SK-N-SH treated with all-trans-retinoic acid at 6 μM for 48 hours (cell line): Measurements from ENCODE around the gene ADAMTSL3.

ENCODE experiments used
- ATAC-seq: fragments of 200-7000 bp; cut with Tn5 transposase; 3 replicates; pipeline ENCODE4 v1.9.1; 2020; ENCODE audit warnings: mild to moderate bottlenecking, moderate library complexity
- ARNTL ChIP-seq: fragments of 450-650 bp; formaldehyde crosslinking; IDR thresholded peaks from 2 replicates; pipeline ENCODE4 v1.5.0; 2020; ENCODE audit warnings: low read depth, mild to moderate bottlenecking, moderate library complexity, borderline replicate concordance
- BACH2 ChIP-seq: fragments of 250-450 bp; sonication (Bioruptor Pico); IDR thresholded peaks from 2 replicates; pipeline ENCODE4 v1.9.0; 2021; ENCODE audit warnings: mild to moderate bottlenecking, borderline replicate concordance
- CREB5 ChIP-seq: fragments of 250-450 bp; sonication (Bioruptor Pico); IDR thresholded peaks from 2 replicates; pipeline ENCODE4 v1.5.1; 2020; ENCODE audit warnings: low read depth, mild to moderate bottlenecking, moderate library complexity
- CSRNP3 ChIP-seq: fragments of 250-450 bp; sonication (Bioruptor Pico); IDR thresholded peaks from 2 replicates; pipeline ENCODE4 v1.5.1; 2021; ENCODE audit warnings: mild to moderate bottlenecking, moderate library complexity
- ESRRG ChIP-seq: fragments of 250-450 bp; sonication (Bioruptor Pico); IDR thresholded peaks from 2 replicates; pipeline ENCODE4 v1.6.1; 2021; ENCODE audit warnings: mild to moderate bottlenecking
- GLIS3 ChIP-seq: fragments of 250-450 bp; sonication (Bioruptor Pico); IDR thresholded peaks from 2 replicates; pipeline ENCODE4 v1.5.0; 2020; ENCODE audit warnings: mild to moderate bottlenecking, moderate library complexity
- ISL1 ChIP-seq: fragments of 250-450 bp; sonication (Bioruptor Pico); IDR thresholded peaks from 2 replicates; pipeline ENCODE4 v2.1.2; 2022; ENCODE audit warnings: mild to moderate bottlenecking, moderate library complexity
- OSR1 ChIP-seq: fragments of 250-450 bp; sonication (Bioruptor Pico); IDR thresholded peaks from 2 replicates; pipeline ENCODE4 v1.8.0; 2022; ENCODE audit warnings: moderate library complexity, mild to moderate bottlenecking, inconsistent platforms
- PATZ1 ChIP-seq: fragments of 250-450 bp; sonication (Bioruptor Pico); IDR thresholded peaks from 2 replicates; pipeline ENCODE4 v1.8.0; 2020; ENCODE audit warnings: mild to moderate bottlenecking, moderate library complexity, borderline replicate concordance
- RARB ChIP-seq: fragments of 250-450 bp; sonication (Bioruptor Pico); IDR thresholded peaks from 2 replicates; pipeline ENCODE4 v1.8.0; 2021; ENCODE audit warnings: mild to moderate bottlenecking, moderate library complexity
- SNAI2 ChIP-seq: fragments of 250-450 bp; sonication (Bioruptor Pico); IDR thresholded peaks from 2 replicates; pipeline ENCODE4 v1.5.0; 2020; ENCODE audit warnings: mild to moderate bottlenecking, moderate library complexity
- TCF4 ChIP-seq: fragments of 250-450 bp; sonication (Bioruptor Pico); IDR thresholded peaks from 2 replicates; pipeline ENCODE4 v1.8.0; 2021; ENCODE audit warnings: mild to moderate bottlenecking, moderate library complexity, borderline replicate concordance
- TOX ChIP-seq: fragments of 250-450 bp; sonication (Bioruptor Pico); IDR thresholded peaks from 2 replicates; pipeline ENCODE4 v1.8.0; 2021; ENCODE audit warnings: mild to moderate bottlenecking, moderate library complexity, borderline replicate concordance
- TSHZ2 ChIP-seq: fragments of 250-450 bp; sonication (Bioruptor Pico); IDR thresholded peaks from 2 replicates; pipeline ENCODE4 v1.5.0; 2020; ENCODE audit warnings: mild to moderate bottlenecking, moderate library complexity
- ZC3H10 ChIP-seq: fragments of 250-450 bp; sonication (Bioruptor Pico); IDR thresholded peaks from 2 replicates; pipeline ENCODE4 v1.5.1; 2021; ENCODE audit warnings: mild to moderate bottlenecking, moderate library complexity
- ZFP3 ChIP-seq: fragments of 250-450 bp; sonication (Bioruptor Pico); IDR thresholded peaks from 2 replicates; pipeline ENCODE4 v1.5.0; 2020; ENCODE audit warnings: mild to moderate bottlenecking, moderate library complexity
- ZFP30 ChIP-seq: fragments of 450-650 bp; formaldehyde crosslinking; IDR thresholded peaks from 2 replicates; pipeline ENCODE4 v1.5.0; 2022; ENCODE audit warnings: mild to moderate bottlenecking, moderate library complexity
- ZNF565 ChIP-seq: fragments of 450-650 bp; formaldehyde crosslinking; conservative IDR thresholded peaks from 2 replicates; pipeline ENCODE4 v1.5.0; 2020; ENCODE audit warnings: low read depth, mild to moderate bottlenecking, moderate library complexity
- ZNF70 ChIP-seq: fragments of 450-650 bp; formaldehyde crosslinking; IDR thresholded peaks from 2 replicates; pipeline ENCODE4 v1.5.0; 2020; ENCODE audit warnings: mild to moderate bottlenecking, moderate library complexity
- ZNF8 ChIP-seq: fragments of 450-650 bp; formaldehyde crosslinking; IDR thresholded peaks from 2 replicates; pipeline ENCODE4 v1.5.0; 2020; ENCODE audit warnings: mild to moderate bottlenecking, moderate library complexity

Gene ADAMTSL3

GRCh38 chr15:83838763-83839162 lies 184.8 kb downstream of the ADAMTSL3 start:
- ATAC-seq, result no peak
- TF ChIP-seq ISL1 (CRISPR knock-in tag), result no peak

GRCh38 chr15:83842281-83842680 lies 188.4 kb downstream of the ADAMTSL3 start:
- no peak for ATAC-seq
- TF ChIP-seq TCF4 (CRISPR knock-in tag), result no peak
- TF ChIP-seq, all 23 proteins: peak for 0

GRCh38 chr15:83843471-83843871 lies 189.5 kb downstream of the ADAMTSL3 start:
- no peak for ATAC-seq
- TF ChIP-seq ESRRG (CRISPR knock-in tag), result no peak
- TF ChIP-seq ZC3H10 (CRISPR knock-in tag), result no peak
- TF ChIP-seq TOX, result no peak
- no peak for TF ChIP-seq ARNTL (CRISPR knock-in tag)
- TF ChIP-seq PATZ1 (CRISPR knock-in tag), result no peak
- no peak for TF ChIP-seq ZNF70 (CRISPR knock-in tag)
- no peak for TF ChIP-seq OSR1 (CRISPR knock-in tag)
- no peak for TF ChIP-seq BACH2 (CRISPR knock-in tag)
- no peak for TF ChIP-seq ZFP30 (CRISPR knock-in tag)
- TF ChIP-seq CREB5 (CRISPR knock-in tag), result no peak
- TF ChIP-seq CSRNP3 (CRISPR knock-in tag), result no peak
- no peak for TF ChIP-seq RARB (CRISPR knock-in tag)

GRCh38 chr15:83844742-83845141 lies 190.8 kb downstream of the ADAMTSL3 start:
- ATAC-seq, result no peak
- no peak for TF ChIP-seq BACH2 (CRISPR knock-in tag)
- TF ChIP-seq TCF4 (CRISPR knock-in tag), result no peak
- no peak for TF ChIP-seq TOX

GRCh38 chr15:83845230-83845629 lies 191.3 kb downstream of the ADAMTSL3 start:
- no peak for ATAC-seq
- TF ChIP-seq CREB5 (CRISPR knock-in tag) (no peak), TCF4 (CRISPR knock-in tag) (no peak), ZNF70 (CRISPR knock-in tag) (no peak), ESRRG (CRISPR knock-in tag) (no peak), BACH2 (CRISPR knock-in tag) (no peak), ZFP3 (CRISPR knock-in tag) (no peak), ZFP30 (CRISPR knock-in tag) (no peak), GLIS3 (CRISPR knock-in tag) (no peak), ZNF565 (no peak), OSR1 (CRISPR knock-in tag) (no peak), TOX (no peak), ZC3H10 (CRISPR knock-in tag) (no peak), RARB (CRISPR knock-in tag) (no peak), ISL1 (CRISPR knock-in tag) (no peak), ZNF8 (no peak), TSHZ2 (no peak), SNAI2 (CRISPR knock-in tag) (no peak)
